ENCODE results near the gene CARTPT. TPM values are rescaled to one million over a fixed set of nuclear protein-coding genes. Genes with fewer than 3 reads are reported as not detected.

Gene CARTPT
- total and polyA plus RNA-seq, 10 of the 15 experiments (the other 5 are each of a cell fraction or from before 2014, with no cell fraction given): not detected

- in situ Hi-C loops (cut with MboI) (no loop called here), intact Hi-C loops (cut with micrococcal nuclease; ENCODE audit: unreplicated experiment) (no loop called here)
- ChIA-PET POLR2A (no interaction called here), SMC1A (ENCODE audit: uncharacterized antibody, unreplicated experiment) (no interaction called here), CTCF (interaction anchor here (1.0 kb wide), 1 partner anchor 11 kb away, joined by 3 read pairs; no protein-coding TSS in a partner anchor), RAD21 (ENCODE audit: unreplicated experiment) (no interaction called here)
- Histone ChIP-seq H3K9me3 (replicated peaks; ENCODE audit: control insufficient read depth, insufficient read depth, low read length) (no peaks in the 10 kb centered on the region), H3K36me3 (ENCODE audit: control insufficient read depth in 2 of 2, insufficient read depth in 2 of 2, low read length in 1 of 2) (no peaks in the 10 kb centered on the region), H3K9ac (ENCODE audit: control insufficient read depth, insufficient read depth, low read length) (no peak overlapping the region), H3K79me2 (ENCODE audit: control insufficient read depth, insufficient read depth, low read length) (no peaks in the 10 kb centered on the region), H3K4me3 (no peak overlapping the region), H2AFZ (ENCODE audit: control insufficient read depth, low read depth, low read length) (no peak overlapping the region), H4K20me1 (ENCODE audit: control insufficient read depth, insufficient read depth) (no peaks in the 10 kb centered on the region), H3K4me2 (ENCODE audit: control insufficient read depth, insufficient read depth) (no peak overlapping the region), H3K27ac (ENCODE audit: control insufficient read depth, insufficient read depth) (no peak overlapping the region), H3K27me3 (replicated peaks in 1 of 2; ENCODE audit: control insufficient read depth in 2 of 2, insufficient read depth in 2 of 2, low read length in 1 of 2) (peaks cover 0 to 2% of the 10 kb centered on the region in 2 experiments; a peak in 3 of 4 replicates), H3K4me1 (ENCODE audit: control insufficient read depth, insufficient read depth, low read length) (no peaks in the 10 kb centered on the region)
- FAIRE-seq (no peak), DNase-seq (ENCODE audit: low read depth, low spot score) (no peak), ATAC-seq (no peak)
- no TSS peak for BruUV-seq (replicated peaks)
- 84% methylated on average over 8 of the region's 8 CpGs for WGBS (ENCODE audit: insufficient coverage, insufficient replicate concordance, low lambda C conversion rate, missing lambda C conversion rate)
- TF ChIP-seq ZNF622 (IDR thresholded peaks at IDR 0.05) (no peak), ATF2 (IDR thresholded peaks at IDR 0.05; ENCODE audit: low read length) (no peak), WRNIP1 (IDR thresholded peaks at IDR 0.05; ENCODE audit: borderline replicate concordance, low read depth, low read length) (no peak), JUND (IDR thresholded peaks at IDR 0.05; ENCODE audit: low read depth, low read length) (no peak), KLF5 (IDR thresholded peaks at IDR 0.05; ENCODE audit: partially characterized antibody) (no peak), IRF5 (IDR thresholded peaks at IDR 0.05; ENCODE audit: borderline replicate concordance) (no peak), IRF3 (IDR thresholded peaks at IDR 0.05) (no peak)
These were observed 24.0 kb upstream of the CARTPT start for GRCh38 chr5:71695071-71695470.

Measured in GM12878 (cell line).